ENCODE measurements around the gene EXOC6B.

- TF ChIP-seq CTCF (IDR thresholded peaks at IDR 0.05) (no peak), POLR2A (IDR thresholded peaks at IDR 0.05) (no peak)
Measured at GRCh38 chr2:72204786-72205503, 620.9 kb downstream of the EXOC6B start.
